ENCODE results near the gene SH3BP1.

DNA sequence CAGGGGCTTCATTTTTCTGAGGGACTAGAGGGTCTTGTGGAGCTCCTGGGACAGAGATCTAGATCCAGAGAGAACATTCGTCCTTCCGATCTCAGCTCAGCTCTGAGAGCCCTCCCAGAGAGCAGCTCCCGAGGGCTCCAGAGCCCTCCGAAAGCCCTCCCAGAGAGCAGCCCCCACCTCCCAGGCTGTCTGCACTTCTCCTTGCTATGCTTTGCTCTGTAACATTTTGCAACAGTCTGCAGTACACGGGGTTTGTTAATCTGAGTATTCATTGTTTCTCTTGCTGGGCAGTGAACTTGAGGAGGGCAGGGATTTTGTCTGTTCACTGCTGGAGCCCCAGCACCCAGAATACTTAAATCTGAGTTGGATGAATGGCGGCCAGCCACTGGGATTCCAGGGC, 28.3 kb upstream of the SH3BP1 start:
- TF ChIP-seq, protein P1, sequence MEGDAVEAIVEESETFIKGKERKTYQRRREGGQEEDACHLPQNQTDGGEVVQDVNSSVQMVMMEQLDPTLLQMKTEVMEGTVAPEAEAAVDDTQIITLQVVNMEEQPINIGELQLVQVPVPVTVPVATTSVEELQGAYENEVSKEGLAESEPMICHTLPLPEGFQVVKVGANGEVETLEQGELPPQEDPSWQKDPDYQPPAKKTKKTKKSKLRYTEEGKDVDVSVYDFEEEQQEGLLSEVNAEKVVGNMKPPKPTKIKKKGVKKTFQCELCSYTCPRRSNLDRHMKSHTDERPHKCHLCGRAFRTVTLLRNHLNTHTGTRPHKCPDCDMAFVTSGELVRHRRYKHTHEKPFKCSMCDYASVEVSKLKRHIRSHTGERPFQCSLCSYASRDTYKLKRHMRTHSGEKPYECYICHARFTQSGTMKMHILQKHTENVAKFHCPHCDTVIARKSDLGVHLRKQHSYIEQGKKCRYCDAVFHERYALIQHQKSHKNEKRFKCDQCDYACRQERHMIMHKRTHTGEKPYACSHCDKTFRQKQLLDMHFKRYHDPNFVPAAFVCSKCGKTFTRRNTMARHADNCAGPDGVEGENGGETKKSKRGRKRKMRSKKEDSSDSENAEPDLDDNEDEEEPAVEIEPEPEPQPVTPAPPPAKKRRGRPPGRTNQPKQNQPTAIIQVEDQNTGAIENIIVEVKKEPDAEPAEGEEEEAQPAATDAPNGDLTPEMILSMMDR (IDR thresholded peaks at IDR 0.05; ENCODE audit: insufficient read depth, low read length, poor library complexity, severe bottlenecking): no peak
- TF ChIP-seq EZH2phosphoT487 (conservative IDR thresholded peaks at IDR 0.05; ENCODE audit: low read length): no peak
